HepG2 (cell line): Measurements from ENCODE around the gene RNF25. TPM values are rescaled to one million over a fixed set of nuclear protein-coding genes. Genes with fewer than 3 reads are reported as not detected.
A peak's percentile ranks its signal among the peaks of the same experiment; 100 is the strongest.

Source experiments
- ATF3 ChIP-seq: sonication (generic); formaldehyde crosslinking; IDR thresholded peaks from 2 replicates; pipeline ENCODE4 v1.4.0; 2020; ENCODE audit warnings: missing genetic modification reagents
- BCLAF1 ChIP-seq: fragments of 450-650 bp; IDR thresholded peaks from 2 replicates; pipeline ENCODE4 v1.6.1; 2017; ENCODE audit warnings: mild to moderate bottlenecking
- MIER2 ChIP-seq: IDR thresholded peaks from 2 replicates; pipeline ENCODE4 v1.6.1; 2016; ENCODE audit warnings: missing biosample characterization, missing genetic modification reagents
- MYPOP ChIP-seq: sonication (generic); formaldehyde crosslinking; IDR thresholded peaks from 2 replicates; pipeline ENCODE4 v1.8.1; 2023; ENCODE audit warnings: mild to moderate bottlenecking, moderate library complexity, missing genetic modification reagents
- PPARG ChIP-seq: conservative IDR thresholded peaks from 2 replicates; pipeline ENCODE4 v1.6.1; 2016; ENCODE audit warnings: missing biosample characterization, missing genetic modification reagents
- RARG ChIP-seq: sonication (generic); formaldehyde crosslinking; IDR thresholded peaks from 2 replicates; pipeline ENCODE4 v1.4.0; 2020; ENCODE audit warnings: low read depth, mild to moderate bottlenecking, missing genetic modification reagents
- RBFOX2 ChIP-seq: fragments of 200-400 bp; formaldehyde crosslinking; IDR thresholded peaks from 2 replicates; pipeline ENCODE4 v1.6.1; 2017; ENCODE audit warnings: low read depth, mild to moderate bottlenecking, low read length
- SETDB1 ChIP-seq: sonication (generic); formaldehyde crosslinking; IDR thresholded peaks from 2 replicates; pipeline ENCODE4 v1.5.1; 2020; ENCODE audit warnings: missing genetic modification reagents, mild to moderate bottlenecking, borderline replicate concordance
- TGIF2 ChIP-seq: IDR thresholded peaks from 2 replicates; pipeline ENCODE4 v1.6.1; 2016; ENCODE audit warnings: control low read depth, missing compliant biosample characterization
- THAP11 ChIP-seq: IDR thresholded peaks from 2 replicates; pipeline ENCODE4 v1.6.1; 2016; ENCODE audit warnings: missing biosample characterization, missing genetic modification reagents
- ZNF337 ChIP-seq: sonication (generic); formaldehyde crosslinking; IDR thresholded peaks from 2 replicates; pipeline ENCODE4 v1.5.1; 2020; ENCODE audit warnings: missing genetic modification reagents, low read depth, mild to moderate bottlenecking, borderline replicate concordance
- ZNF362 ChIP-seq: sonication (generic); formaldehyde crosslinking; IDR thresholded peaks from 2 replicates; pipeline ENCODE4 v1.4.0; 2020; ENCODE audit warnings: missing genetic modification reagents, mild to moderate bottlenecking, borderline replicate concordance
- ZNF431 ChIP-seq: sonication (generic); formaldehyde crosslinking; IDR thresholded peaks from 2 replicates; pipeline ENCODE4 v1.9.0; 2022; ENCODE audit warnings: missing genetic modification reagents, low read depth, mild to moderate bottlenecking, borderline replicate concordance
- ZNF460 ChIP-seq: sonication (generic); formaldehyde crosslinking; IDR thresholded peaks from 2 replicates; pipeline ENCODE4 v1.5.1; 2020; ENCODE audit warnings: missing genetic modification reagents, mild to moderate bottlenecking, borderline replicate concordance
- ZNF530 ChIP-seq: sonication (generic); formaldehyde crosslinking; IDR thresholded peaks from 2 replicates; pipeline ENCODE4 v1.5.0; 2020; ENCODE audit warnings: low read depth, mild to moderate bottlenecking, missing genetic modification reagents
- ZNF547 ChIP-seq: sonication (generic); formaldehyde crosslinking; IDR thresholded peaks from 2 replicates; pipeline ENCODE4 v1.5.1; 2020; ENCODE audit warnings: mild to moderate bottlenecking, missing genetic modification reagents
- ZNF607 ChIP-seq: sonication (generic); formaldehyde crosslinking; IDR thresholded peaks from 2 replicates; pipeline ENCODE4 v1.5.1; 2020; ENCODE audit warnings: missing genetic modification reagents, mild to moderate bottlenecking, borderline replicate concordance
- ZNF687 ChIP-seq: sonication (generic); formaldehyde crosslinking; IDR thresholded peaks from 2 replicates; pipeline ENCODE4 v1.5.1; 2020; ENCODE audit warnings: mild to moderate bottlenecking, missing genetic modification reagents, moderate library complexity
- ZNF766 ChIP-seq: sonication (generic); formaldehyde crosslinking; IDR thresholded peaks from 2 replicates; pipeline ENCODE4 v1.5.0; 2020; ENCODE audit warnings: missing genetic modification reagents, borderline replicate concordance
- ZNF768 ChIP-seq: sonication (generic); formaldehyde crosslinking; IDR thresholded peaks from 2 replicates; pipeline ENCODE4 v1.4.0; 2020; ENCODE audit warnings: missing genetic modification reagents
- polyA plus RNA-seq, 8 experiments: library from polyadenylated mRNA; depleted of rRNA in 3 of 8; stranded (reverse) in 7 of 8; unstranded in 1 of 8; fragments of >200 nt; fragmentation: Illumina TruSeq in 4 of 8; extraction: Trizol in 4 of 8; gene quantifications; 2 replicates each; pipeline versions ENCODE4 v1.2.1 to v1.2.3, GENCODE V29; 2011 to 2016; ENCODE audit warnings: low read depth in 4 of 8, missing spikeins in 1 of 8, mixed read lengths in 1 of 8; ENCODE audit not compliant: insufficient read depth in 1 of 8
- total RNA-seq, 5 experiments: library from RNA; depleted of rRNA; stranded (reverse); fragments of >200 nt; fragmentation: Illumina TruSeq; extraction: Trizol; gene quantifications; 2 replicates each; pipeline ENCODE4 v1.2.3, GENCODE V29; 2016; ENCODE audit warnings: low read depth in 1 of 5

RNF25 gene
- total and polyA plus RNA-seq, 2 of the 13 experiments (the other 11 are each of a cell fraction or from before 2014, with no cell fraction given) = 37.0 to 87.6 TPM

- peak; percentile 91 for TF ChIP-seq THAP11 (CRISPR knock-in tag)
- TF ChIP-seq ZNF460 (CRISPR knock-in tag) = no peak
- TF ChIP-seq ZNF337 (CRISPR knock-in tag) = 0 out of 2 replicates have a peak, but pooled peaks have one; percentile 33
- peak; percentile 41; the same call in 1 of the 2 replicates for TF ChIP-seq ZNF607 (CRISPR knock-in tag)
- no peak for TF ChIP-seq ZNF530
- no peak for TF ChIP-seq SETDB1 (CRISPR knock-in tag)
- TF ChIP-seq PPARG (CRISPR knock-in tag) = no peak
- TF ChIP-seq TGIF2 = peak; percentile 77; the same call in 1 of the 2 replicates
- no peak for TF ChIP-seq ZNF766 (CRISPR knock-in tag)
- TF ChIP-seq ZNF768 = no peak
- TF ChIP-seq RBFOX2 = peak; percentile 82
- peak; percentile 88 for TF ChIP-seq ZNF687
- TF ChIP-seq ZNF431 (CRISPR knock-in tag) = 0 out of 2 replicates have a peak, but pooled peaks have one; percentile 69
- TF ChIP-seq RARG (CRISPR knock-in tag) = no peak
- 0 out of 2 replicates have a peak, but pooled peaks have one; percentile 8 for TF ChIP-seq ATF3 (CRISPR knock-in tag)
- TF ChIP-seq BCLAF1 = no peak
- no peak for TF ChIP-seq MIER2 (CRISPR knock-in tag)
- peak; percentile 81 for TF ChIP-seq ZNF547
- peak; percentile 39; the same call in 1 of the 2 replicates for TF ChIP-seq ZNF362 (CRISPR knock-in tag)
- TF ChIP-seq MYPOP = peak; percentile 77
Observed at GRCh38 chr2:218659258-218659987, 12.4 kb downstream of the RNF25 start, which contains the start of the genes BCS1L and ZNF142 (continued).
